GM19240 (cell line): ENCODE results near the gene TCF12.

Source experiments
- DNase-seq: peaks from one replicate; pipeline ENCODE4 v3.0.0; 2011; ENCODE audit warnings: low spot score; ENCODE audit not compliant: insufficient read length

TCF12 gene

GRCh38 chr15:57288926-57289580, 370.6 kb downstream of the TCF12 start:
- DNase-seq = no peak

GRCh38 chr15:57290187-57290586, 371.7 kb downstream of the TCF12 start:
- DNase-seq = no peak

GRCh38 chr15:57290826-57291225, 372.4 kb downstream of the TCF12 start:
- DNase-seq = no peak

- DNase-seq = no peak
Observed at GRCh38 chr15:57296473-57297162, 378.2 kb downstream of the TCF12 start.

- no peak for DNase-seq
Observed at GRCh38 chr15:57297163-57297593, 378.7 kb downstream of the TCF12 start.

GRCh38 chr15:57297630-57298029, 379.2 kb downstream of the TCF12 start:
- no peak for DNase-seq

- no peak for DNase-seq
Observed at GRCh38 chr15:57298204-57298603, 379.8 kb downstream of the TCF12 start.

- DNase-seq = no peak
Observed at GRCh38 chr15:57298843-57299550, 380.6 kb downstream of the TCF12 start.

GRCh38 chr15:57301307-57301706, 382.9 kb downstream of the TCF12 start:
- no peak for DNase-seq

GRCh38 chr15:57302640-57303257, 384.3 kb downstream of the TCF12 start:
- DNase-seq = no peak

- no peak for DNase-seq
Observed at GRCh38 chr15:57305009-57305408, 386.6 kb downstream of the TCF12 start.

GRCh38 chr15:57306161-57306943, 387.9 kb downstream of the TCF12 start:
- DNase-seq = peak; percentile 77

- no peak for DNase-seq
Observed at GRCh38 chr15:57306944-57307411, 388.5 kb downstream of the TCF12 start.

GRCh38 chr15:57307527-57308169, 389.2 kb downstream of the TCF12 start:
- DNase-seq = no peak

- DNase-seq = no peak
Observed at GRCh38 chr15:57308170-57308545, 389.7 kb downstream of the TCF12 start.

GRCh38 chr15:57309856-57310760, 391.7 kb downstream of the TCF12 start:
- no peak for DNase-seq

GRCh38 chr15:57310876-57311275, 392.4 kb downstream of the TCF12 start:
- DNase-seq = no peak

GRCh38 chr15:57312006-57312317, 393.5 kb downstream of the TCF12 start:
- no peak for DNase-seq

- DNase-seq = no peak
Observed at GRCh38 chr15:57312318-57313133, 394.1 kb downstream of the TCF12 start.
